ENCODE results near the gene USP20. TPM values are rescaled to one million over a fixed set of nuclear protein-coding genes. Genes with fewer than 3 reads are reported as not detected.

USP20 gene
- total RNA-seq, 1 donor from 2014 or later, result 15.7 TPM

- H3K36me3 ChIP-seq (ENCODE audit: control insufficient read depth, insufficient read depth, low read length), result no peaks in the 10 kb centered on the region
- H3K4me3 ChIP-seq (ENCODE audit: low read depth, low read length), result no peak overlapping the region
- no peaks in the 10 kb centered on the region for H3K27me3 ChIP-seq (ENCODE audit: control insufficient read depth, insufficient read depth, low read length)
- DNase-seq (ENCODE audit: low read depth), result no peak
- TF ChIP-seq CTCF (IDR thresholded peaks at IDR 0.05; ENCODE audit: insufficient read depth, low read length, poor library complexity, severe bottlenecking), result no peak
Measured at GRCh38 chr9:129815278-129815677, 20.0 kb upstream of the USP20 start.

GRCh38 chr9:129816501-129817435, 18.5 kb upstream of the USP20 start:
- no peaks in the 10 kb centered on the region for H3K36me3 ChIP-seq (ENCODE audit: control insufficient read depth, insufficient read depth, low read length)
- H3K27me3 ChIP-seq (ENCODE audit: control insufficient read depth, insufficient read depth, low read length), result no peaks in the 10 kb centered on the region
- DNase-seq (ENCODE audit: low read depth), result no peak
- no peak for TF ChIP-seq CTCF (IDR thresholded peaks at IDR 0.05; ENCODE audit: insufficient read depth, low read length, poor library complexity, severe bottlenecking)
- H3K4me3 ChIP-seq (ENCODE audit: low read depth, low read length), result no peak overlapping the region

GRCh38 chr9:129822898-129823541, 12.2 kb upstream of the USP20 start:
- no peak for TF ChIP-seq CTCF (IDR thresholded peaks at IDR 0.05; ENCODE audit: insufficient read depth, low read length, poor library complexity, severe bottlenecking)
- peak overlapping the region; percentile 97 for H3K4me3 ChIP-seq (ENCODE audit: low read depth, low read length)
- peaks cover 3% of the 10 kb centered on the region for H3K36me3 ChIP-seq (ENCODE audit: control insufficient read depth, insufficient read depth, low read length)
- H3K27me3 ChIP-seq (ENCODE audit: control insufficient read depth, insufficient read depth, low read length), result no peaks in the 10 kb centered on the region
- DNase-seq (ENCODE audit: low read depth), result no peak

DNA sequence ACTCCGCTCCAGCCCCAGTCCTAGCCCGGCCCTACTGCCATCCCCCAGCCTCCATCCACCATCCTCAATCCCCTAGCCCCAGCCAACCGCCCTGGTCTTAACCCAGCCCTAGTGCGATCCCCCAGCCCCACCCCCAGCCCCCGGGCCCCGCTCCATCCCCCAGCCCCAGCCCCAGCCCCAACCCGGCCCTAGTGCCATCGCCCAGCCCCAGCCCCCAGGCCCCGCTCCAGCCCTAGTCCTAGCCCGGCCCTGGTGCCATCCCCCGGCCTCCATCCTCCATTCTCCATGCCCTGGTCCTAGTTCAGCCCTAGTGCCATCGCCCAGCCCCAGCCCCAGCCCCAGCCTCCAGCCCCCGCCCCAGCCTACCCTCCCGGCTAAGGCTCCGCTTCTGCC, 11.7 kb upstream of the USP20 start:
- DNase-seq (ENCODE audit: low read depth), result no peak
- Histone ChIP-seq H3K4me3 (ENCODE audit: low read depth, low read length) (peak overlapping the region; percentile 97), H3K27me3 (ENCODE audit: control insufficient read depth, insufficient read depth, low read length) (no peaks in the 10 kb centered on the region), H3K36me3 (ENCODE audit: control insufficient read depth, insufficient read depth, low read length) (peaks cover 3% of the 10 kb centered on the region)
- TF ChIP-seq CTCF (IDR thresholded peaks at IDR 0.05; ENCODE audit: insufficient read depth, low read length, poor library complexity, severe bottlenecking), result no peak

- DNase-seq (ENCODE audit: low read depth), result peak; percentile 65
- TF ChIP-seq CTCF (IDR thresholded peaks at IDR 0.05; ENCODE audit: insufficient read depth, low read length, poor library complexity, severe bottlenecking), result no peak
- Histone ChIP-seq H3K27me3 (ENCODE audit: control insufficient read depth, insufficient read depth, low read length) (no peaks in the 10 kb centered on the region), H3K4me3 (ENCODE audit: low read depth, low read length) (peak within 1 kb of the TSS; percentile 97), H3K36me3 (ENCODE audit: control insufficient read depth, insufficient read depth, low read length) (peaks cover 3% of the 10 kb centered on the region)
Measured at GRCh38 chr9:129823935-129824601, 11.2 kb upstream of the USP20 start, which contains the start of gene TOR1A. Gene TOR1A (minus strand): TSS chr9:129824136. CDS start chr9:129824085, 51 bp downstream.

Data from kidney epithelial cell (primary cell).